Measurements from ENCODE around the gene EHHADH.

DNA sequence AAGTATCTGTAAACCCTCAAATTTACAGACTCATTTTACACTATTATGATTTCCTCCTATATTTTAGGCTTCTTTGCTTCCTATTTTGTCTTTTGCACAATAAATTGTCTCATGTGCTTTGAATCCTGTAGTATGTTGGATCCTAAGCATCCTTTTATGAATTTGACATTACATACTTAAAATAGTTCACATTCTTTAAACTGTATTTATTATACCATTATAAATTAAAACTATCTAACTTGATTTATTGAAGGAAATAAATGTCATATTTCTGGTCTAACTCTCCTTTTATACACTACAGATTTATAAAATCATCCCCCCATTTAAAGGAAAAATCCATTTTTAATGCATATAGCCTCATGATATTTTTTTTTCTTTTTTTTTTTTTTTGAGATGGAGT is 32.6 kb downstream of the EHHADH start:
- TF ChIP-seq POLR2A (IDR thresholded peaks at IDR 0.05) (no peak), CTCF (IDR thresholded peaks at IDR 0.05) (no peak)
